Right lobe of liver (tissue), 6 donors: ENCODE results near the gene TOP3A. TPM values are rescaled to one million over a fixed set of nuclear protein-coding genes. Genes with fewer than 3 reads are reported as not detected.

Experiments used
- ATAC-seq, 4 donors: fragments of 200-7000 bp; cut with Tn5 transposase; one replicate each; pipeline ENCODE4 v1.9.1; 2020; ENCODE audit warnings: mild to moderate bottlenecking in 4 of 4, moderate library complexity in 4 of 4
- DNase-seq, 3 donors: peaks; one replicate each; pipeline ENCODE4 v3.0.0-alpha.2; 2020
- H3K27ac ChIP-seq, 3 donors: fragments of 200-600 bp; one replicate each; pipeline ENCODE4 v1.8.0; 2022
- H3K27me3 ChIP-seq, 2 donors: fragments of 200-600 bp; one replicate each; pipeline ENCODE4 v1.8.0; 2022
- H3K36me3 ChIP-seq, 4 donors: fragments of 200-600 bp; sonication (generic) in 1 of 4; one replicate each; pipeline versions ENCODE4 v1.5.1 to v1.8.0; 2017 to 2022; ENCODE audit warnings: control low read depth in 1 of 4
- H3K4me1 ChIP-seq, 4 donors: fragments of 200-600 bp; sonication (generic) in 1 of 4; one replicate each; pipeline versions ENCODE4 v1.5.1 to v1.8.0; 2017 to 2022; ENCODE audit warnings: control low read depth in 1 of 4
- H3K4me3 ChIP-seq, 3 donors: fragments of 200-600 bp; one replicate each; pipeline ENCODE4 v1.8.0; 2022
- H3K9me3 ChIP-seq, 4 donors: fragments of 200-600 bp; sonication (generic) in 1 of 4; one replicate each; pipeline versions ENCODE4 v1.5.1 to v1.8.0; 2017 to 2022; ENCODE audit warnings: control low read depth in 1 of 4
- POLR2A ChIP-seq: fragments of 450-650 bp; IDR thresholded peaks from one replicate; pipeline ENCODE4 v1.6.1; 2017; ENCODE audit warnings: antibody characterized with exemption, mild to moderate bottlenecking
- WGBS: methylation state at CpG from one replicate; pipeline ENCODE4 v1.1.6; 2018; ENCODE audit warnings: low coverage, low lambda C conversion rate; ENCODE audit not compliant: insufficient coverage; ENCODE audit errors: missing lambda C conversion rate; 5-methylcytosine and 5-hydroxymethylcytosine counted together
- intact Hi-C, 2 donors: fragments of 100-400 bp; cut with DNase I; formaldehyde crosslinking; loops; one replicate each; pipeline versions ENCODE4 v1.11.2 to v1.14.1; 2022
- total RNA-seq, 6 experiments: library from RNA; depleted of rRNA in 2 of 6; stranded (reverse); fragments of >200 nt in 2 of 6; fragmentation: NEBNext Ultra II Directional in 3 of 6; extraction: Animal tissue kit (Norgen Biotek cat#: 25700) in 3 of 6; gene quantifications; one replicate each; pipeline versions ENCODE4 v1.1.0 to v1.2.4, GENCODE V29; 2016 to 2023
- TF ChIP-seq, protein P1 (sequence below), 4 donors: fragments of 200-600 bp in 3 of 4; fragments of 450-650 bp in 1 of 4; IDR thresholded peaks; one replicate each; pipeline versions ENCODE4 v1.5.1 to v1.8.0; 2016 to 2022; ENCODE audit warnings: antibody characterized with exemption in 4 of 4, mild to moderate bottlenecking in 2 of 4
- donor health status: DM: no; HTN: yes; CAD: no.
- donor health status: DM: no; HTN: no; CAD: no.
- donor health status: DM: no; HTN: no; CAD: no.
- donor health status: DM: no; HTN: yes; CAD: no.
- donor health status: DM: no; HTN: yes; CAD: no.

Gene TOP3A
- total RNA-seq, 6 experiments from 2014 or later = 13.7 to 29.9 (median 20.7) TPM

DNA sequence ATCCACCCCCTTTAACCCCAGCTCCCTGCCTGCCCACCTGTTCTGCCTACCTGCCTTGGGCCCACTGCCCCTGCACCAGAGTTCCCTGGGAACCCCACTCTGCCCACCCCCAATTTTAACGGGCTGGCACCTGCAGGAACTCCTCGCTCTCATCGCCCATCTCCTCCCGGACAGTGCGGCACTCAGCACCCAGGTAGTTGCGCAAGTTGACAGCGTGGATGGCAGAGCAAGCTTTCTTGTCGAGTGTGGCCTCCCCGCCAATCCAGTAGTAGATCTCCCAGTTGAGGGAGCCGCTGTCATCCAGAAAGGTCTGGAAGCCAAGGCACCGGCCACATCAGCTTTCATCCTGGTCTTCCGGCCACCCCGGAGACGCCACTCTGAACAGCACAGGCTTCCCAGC, 64.1 kb downstream of the TOP3A start:
- peaks cover 7 to 90% (median 35%) of the 10 kb centered on the region in 4 donors for H3K36me3 ChIP-seq
- intact Hi-C loops = loop anchor here in 1 of 2 donors (10.0 kb wide), 1 partner anchor 64 kb away; the partner anchor contains the start of genes SMCR8 and TOP3A
- no peak overlapping the region for H3K4me3 ChIP-seq
- TF ChIP-seq, protein P1, sequence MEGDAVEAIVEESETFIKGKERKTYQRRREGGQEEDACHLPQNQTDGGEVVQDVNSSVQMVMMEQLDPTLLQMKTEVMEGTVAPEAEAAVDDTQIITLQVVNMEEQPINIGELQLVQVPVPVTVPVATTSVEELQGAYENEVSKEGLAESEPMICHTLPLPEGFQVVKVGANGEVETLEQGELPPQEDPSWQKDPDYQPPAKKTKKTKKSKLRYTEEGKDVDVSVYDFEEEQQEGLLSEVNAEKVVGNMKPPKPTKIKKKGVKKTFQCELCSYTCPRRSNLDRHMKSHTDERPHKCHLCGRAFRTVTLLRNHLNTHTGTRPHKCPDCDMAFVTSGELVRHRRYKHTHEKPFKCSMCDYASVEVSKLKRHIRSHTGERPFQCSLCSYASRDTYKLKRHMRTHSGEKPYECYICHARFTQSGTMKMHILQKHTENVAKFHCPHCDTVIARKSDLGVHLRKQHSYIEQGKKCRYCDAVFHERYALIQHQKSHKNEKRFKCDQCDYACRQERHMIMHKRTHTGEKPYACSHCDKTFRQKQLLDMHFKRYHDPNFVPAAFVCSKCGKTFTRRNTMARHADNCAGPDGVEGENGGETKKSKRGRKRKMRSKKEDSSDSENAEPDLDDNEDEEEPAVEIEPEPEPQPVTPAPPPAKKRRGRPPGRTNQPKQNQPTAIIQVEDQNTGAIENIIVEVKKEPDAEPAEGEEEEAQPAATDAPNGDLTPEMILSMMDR (IDR thresholded peaks at IDR 0.05) = no peak
- no peak for TF ChIP-seq POLR2A
- H3K9me3 ChIP-seq = no peaks in the 10 kb centered on the region
- 76% methylated on average over 6 of the region's 14 CpGs for WGBS
- ATAC-seq (no peak), DNase-seq (no peak)
- no peak overlapping the region for H3K27ac ChIP-seq
- H3K4me1 ChIP-seq = peaks cover 0 to 8% (median 0%) of the 10 kb centered on the region in 4 donors
- no peaks in the 10 kb centered on the region for H3K27me3 ChIP-seq

- intact Hi-C loops = loop anchor here in 1 of 2 donors (10.0 kb wide), 1 partner anchor 65 kb away; the partner anchor contains the start of genes SMCR8 and TOP3A
- DNase-seq = no peak
- Histone ChIP-seq H3K27ac (no peak overlapping the region), H3K4me3 (no peak overlapping the region), H3K9me3 (no peaks in the 10 kb centered on the region), H3K36me3 (peaks cover 7 to 90% (median 39%) of the 10 kb centered on the region in 4 donors), H3K4me1 (peaks cover 0 to 8% (median 0%) of the 10 kb centered on the region in 4 donors), H3K27me3 (no peaks in the 10 kb centered on the region)
- peak; percentile 11 to 43 (median 28) for ATAC-seq
- WGBS = no CpG with 5 or more reads among the region's 9 CpGs
- TF ChIP-seq, protein P1 (IDR thresholded peaks at IDR 0.05) = no peak
- TF ChIP-seq POLR2A = no peak
These were observed 64.5 kb downstream of the TOP3A start for GRCh38 chr17:18250259-18250658.

GRCh38 chr17:18248811-18249210, 66.0 kb downstream of the TOP3A start:
- no peak for TF ChIP-seq POLR2A
- TF ChIP-seq, protein P1 (IDR thresholded peaks at IDR 0.05) = no peak
- no peak overlapping the region for H3K27ac ChIP-seq
- H3K27me3 ChIP-seq = no peaks in the 10 kb centered on the region
- no peaks in the 10 kb centered on the region for H3K9me3 ChIP-seq
- no peak overlapping the region for H3K4me3 ChIP-seq
- DNase-seq = no peak
- peaks cover 0 to 8% (median 0%) of the 10 kb centered on the region in 4 donors for H3K4me1 ChIP-seq
- WGBS = 77% methylated on average over 3 of the region's 7 CpGs
- no peak for ATAC-seq
- H3K36me3 ChIP-seq = peaks cover 7 to 82% (median 36%) of the 10 kb centered on the region in 4 donors
- intact Hi-C loops = no loop called here

GRCh38 chr17:18248300-18248731, 66.5 kb downstream of the TOP3A start:
- H3K27ac ChIP-seq = no peak overlapping the region
- H3K27me3 ChIP-seq = no peaks in the 10 kb centered on the region
- ATAC-seq (peak; percentile 54 to 72 (median 66)), DNase-seq (no peak)
- TF ChIP-seq, protein P1 (IDR thresholded peaks at IDR 0.05) = peak; percentile 52 to 65 (median 58)
- no peak for TF ChIP-seq POLR2A
- intact Hi-C loops = no loop called here
- H3K36me3 ChIP-seq = peaks cover 7 to 77% (median 36%) of the 10 kb centered on the region in 4 donors
- no peak overlapping the region for H3K4me3 ChIP-seq
- WGBS = 36% methylated on average over 7 of the region's 9 CpGs
- H3K9me3 ChIP-seq = no peaks in the 10 kb centered on the region
- H3K4me1 ChIP-seq = peaks cover 0 to 6% (median 0%) of the 10 kb centered on the region in 4 donors
